Lower leg skin (tissue), 4 donors: Measurements from ENCODE around the gene C9orf85. TPM values are rescaled to one million over a fixed set of nuclear protein-coding genes. Genes with fewer than 3 reads are reported as not detected.

Source experiments
- DNase-seq, 2 donors: peaks; one replicate each; pipeline ENCODE4 v3.0.0-alpha.2; 2019; ENCODE audit warnings: low spot score in 2 of 2
- H3K4me3 ChIP-seq: fragments of 200-600 bp; sonication (generic); 2 replicates; pipeline ENCODE4 v1.5.1; 2017; ENCODE audit warnings: mild to moderate bottlenecking, low read depth; ENCODE audit not compliant: poor library complexity, severe bottlenecking
- CTCF ChIP-seq, 3 donors: fragments of 450-650 bp; IDR thresholded peaks; one replicate each; pipeline ENCODE4 v1.5.1; 2016; ENCODE audit warnings: antibody characterized with exemption in 3 of 3, mild to moderate bottlenecking in 3 of 3, moderate library complexity in 2 of 3
- POLR2A ChIP-seq, 2 donors: fragments of 450-650 bp; IDR thresholded peaks; one replicate each; pipeline ENCODE4 v1.6.1; 2016 to 2017; ENCODE audit warnings: antibody characterized with exemption in 2 of 2, mild to moderate bottlenecking in 1 of 2, moderate library complexity in 1 of 2
- WGBS, 2 donors: methylation state at CpG; one replicate each; pipeline ENCODE4 v1.1.5; 2018; 5-methylcytosine and 5-hydroxymethylcytosine counted together
- intact Hi-C: fragments of 100-400 bp; cut with DNase I; formaldehyde crosslinking; loops from one replicate; pipeline ENCODE4 v1.15.0; 2023; ENCODE audit warnings: low total_unique reads
- total RNA-seq, 4 donors: library from RNA; depleted of rRNA; stranded (reverse); fragments of >200 nt; gene quantifications; one replicate each; pipeline ENCODE4 v1.1.0, GENCODE V29; 2016

The C9orf85 gene
- total RNA-seq, 4 donors from 2014 or later = 7.9 to 17.3 (median 11.5) TPM

GRCh38 chr9:71878327-71879274 lies 32.8 kb upstream of the C9orf85 start:
- intact Hi-C loops = no loop called here
- H3K4me3 ChIP-seq = no peak overlapping the region
- TF ChIP-seq CTCF (IDR thresholded peaks at IDR 0.05) (no peak), POLR2A (IDR thresholded peaks at IDR 0.05) (no peak)
- 95 to 100% methylated on average over 4 of the region's 4 CpGs for WGBS, 2 donors
- DNase-seq = no peak

- 94 to 96% methylated on average over 2 of the region's 2 CpGs for WGBS, 2 donors
- DNase-seq = no peak
- TF ChIP-seq CTCF (IDR thresholded peaks at IDR 0.05) (no peak), POLR2A (IDR thresholded peaks at IDR 0.05) (no peak)
- intact Hi-C loops = no loop called here
- no peak overlapping the region for H3K4me3 ChIP-seq
Measured at GRCh38 chr9:71879644-71880174, 31.7 kb upstream of the C9orf85 start.

GRCh38 chr9:71884005-71884404 lies 27.4 kb upstream of the C9orf85 start:
- H3K4me3 ChIP-seq = no peak overlapping the region
- TF ChIP-seq CTCF (IDR thresholded peaks at IDR 0.05) = no peak
- TF ChIP-seq POLR2A (IDR thresholded peaks at IDR 0.05) = no peak
- intact Hi-C loops = no loop called here
- DNase-seq = no peak

GRCh38 chr9:71885467-71885866 lies 26.0 kb upstream of the C9orf85 start:
- H3K4me3 ChIP-seq = no peak overlapping the region
- TF ChIP-seq POLR2A (IDR thresholded peaks at IDR 0.05) (no peak), CTCF (IDR thresholded peaks at IDR 0.05) (no peak)
- WGBS, 2 donors = 43 to 52% methylated on average over 2 of the region's 2 CpGs
- no peak for DNase-seq
- intact Hi-C loops = no loop called here

GRCh38 chr9:71886015-71886414 lies 25.4 kb upstream of the C9orf85 start:
- WGBS, 2 donors = 94 to 100% methylated on average over 1 of the region's 1 CpG
- TF ChIP-seq POLR2A (IDR thresholded peaks at IDR 0.05) = no peak
- TF ChIP-seq CTCF (IDR thresholded peaks at IDR 0.05) = no peak
- DNase-seq = no peak
- intact Hi-C loops = no loop called here
- no peak overlapping the region for H3K4me3 ChIP-seq
